GM21367 (cell line): ENCODE data around the gene MGMT.

Experiments
- ATAC-seq: cut with Tn5 transposase; IDR thresholded peaks from one replicate; pipeline ENCODE4 v1.9.1; 2021; ENCODE audit not compliant: unreplicated experiment

Gene MGMT

DNA sequence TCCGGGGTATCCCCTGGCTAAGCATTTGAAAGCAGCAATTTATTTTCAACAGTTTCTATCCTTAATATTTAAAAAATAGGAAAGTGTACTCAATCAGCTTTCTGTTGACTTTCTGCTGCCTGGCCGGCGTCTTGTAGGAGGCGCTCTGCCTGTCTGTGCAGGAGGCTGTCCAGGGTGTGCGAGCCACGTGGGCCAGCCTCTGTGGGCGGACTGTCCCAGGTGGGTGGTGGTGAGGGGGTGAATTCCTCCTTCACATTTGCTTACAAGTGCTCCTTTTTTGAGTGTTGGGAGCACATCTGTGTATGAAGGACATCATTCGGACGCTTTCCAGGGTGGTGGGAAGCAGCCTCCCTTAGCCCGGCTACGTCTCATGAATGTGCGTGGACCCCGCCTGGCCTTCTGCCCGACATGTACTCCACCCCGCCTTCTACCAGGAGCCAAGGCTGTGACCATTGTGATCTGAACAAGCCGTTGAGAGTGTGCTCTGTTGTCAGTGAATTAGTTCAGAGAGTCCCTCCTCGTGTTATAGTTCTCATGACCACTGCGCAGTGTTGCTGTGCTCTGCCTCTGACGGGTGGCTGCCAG lies 114.9 kb downstream of the MGMT start:
- ATAC-seq: no peak

DNA sequence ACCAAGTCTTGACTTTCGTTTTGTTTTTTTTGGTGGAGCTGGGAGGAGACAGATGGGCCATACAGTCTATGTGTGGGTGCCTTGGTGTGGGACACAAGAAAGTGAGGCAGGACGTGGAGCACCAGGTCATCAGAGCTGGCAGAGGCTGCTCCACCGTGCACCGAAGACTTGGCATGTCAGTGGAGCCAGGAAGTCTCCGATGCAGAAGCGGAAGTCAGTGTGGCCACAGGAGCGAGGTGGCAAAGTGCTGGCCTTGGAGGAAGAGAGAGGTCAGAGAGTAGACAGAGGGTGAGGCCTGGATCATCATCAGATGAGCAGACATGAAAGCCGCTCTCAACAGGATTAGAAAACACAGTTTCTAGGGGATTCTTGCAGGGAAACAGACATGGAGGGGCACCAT lies 116.8 kb downstream of the MGMT start:
- no peak for ATAC-seq

DNA sequence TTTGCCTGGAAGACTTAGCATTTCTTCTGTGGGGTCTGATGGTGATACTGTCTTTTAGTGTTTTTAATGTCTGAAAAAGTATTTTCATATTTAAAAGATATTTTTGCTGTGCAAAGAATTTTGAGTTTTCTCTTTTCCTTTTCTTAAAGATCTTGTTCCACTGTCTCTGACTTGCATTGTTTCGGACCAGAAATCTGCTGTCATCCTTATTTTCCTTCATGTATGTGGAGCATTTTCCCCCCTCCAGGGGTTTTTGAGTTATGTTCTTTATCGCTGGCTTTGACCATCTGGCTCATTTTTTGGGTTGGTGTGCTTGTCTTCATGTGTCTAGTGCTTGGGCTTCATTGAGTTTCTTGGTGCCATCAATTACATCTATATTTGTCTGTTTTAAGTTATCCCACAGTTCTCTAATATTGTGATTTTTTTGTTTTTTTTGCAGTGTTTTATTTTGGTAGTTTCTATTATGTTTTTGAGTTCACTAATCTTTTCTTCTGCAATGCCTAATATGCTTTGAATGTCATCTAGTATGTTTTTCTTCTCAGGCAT lies 119.9 kb downstream of the MGMT start:
- no peak for ATAC-seq

DNA sequence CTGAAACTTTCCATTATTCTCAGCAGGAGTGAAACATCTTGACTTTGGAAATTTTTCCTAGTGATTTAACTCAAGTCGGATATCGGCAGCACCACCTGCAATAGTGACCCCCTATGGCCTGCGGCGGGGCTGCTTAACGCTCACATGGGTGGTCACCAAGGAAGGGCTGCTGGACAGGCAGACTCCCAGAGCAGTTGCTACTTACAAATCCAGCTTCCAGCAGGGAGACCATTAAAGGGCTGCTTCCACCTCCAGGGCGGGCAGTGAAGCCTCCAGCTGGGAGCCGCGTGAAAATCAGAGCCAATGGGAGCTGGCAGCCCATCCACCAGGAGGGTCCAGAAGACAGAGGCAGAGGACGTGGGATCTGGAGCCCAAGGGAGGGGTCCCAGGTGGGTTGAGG lies 122.5 kb downstream of the MGMT start:
- ATAC-seq: no peak

DNA sequence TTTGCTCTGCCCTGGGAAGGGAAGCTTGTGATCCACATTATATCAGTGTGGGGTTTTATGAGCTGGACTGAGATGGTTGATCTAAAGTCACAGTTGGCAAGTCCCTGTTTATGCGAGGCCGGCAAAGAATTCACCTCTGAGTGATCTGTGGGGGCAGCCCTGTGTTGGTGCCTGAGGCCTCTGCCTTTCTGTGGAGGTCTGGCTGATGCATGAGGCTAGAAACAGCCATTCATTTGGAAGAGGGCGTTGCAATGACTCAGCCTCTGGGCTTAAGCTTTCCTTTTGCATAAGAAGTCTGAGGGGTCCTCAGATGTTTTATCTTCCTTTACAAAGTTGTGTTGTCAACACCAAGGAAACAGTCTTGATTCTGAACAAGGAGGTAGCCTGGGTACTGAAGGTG lies 126.9 kb downstream of the MGMT start:
- no peak for ATAC-seq

DNA sequence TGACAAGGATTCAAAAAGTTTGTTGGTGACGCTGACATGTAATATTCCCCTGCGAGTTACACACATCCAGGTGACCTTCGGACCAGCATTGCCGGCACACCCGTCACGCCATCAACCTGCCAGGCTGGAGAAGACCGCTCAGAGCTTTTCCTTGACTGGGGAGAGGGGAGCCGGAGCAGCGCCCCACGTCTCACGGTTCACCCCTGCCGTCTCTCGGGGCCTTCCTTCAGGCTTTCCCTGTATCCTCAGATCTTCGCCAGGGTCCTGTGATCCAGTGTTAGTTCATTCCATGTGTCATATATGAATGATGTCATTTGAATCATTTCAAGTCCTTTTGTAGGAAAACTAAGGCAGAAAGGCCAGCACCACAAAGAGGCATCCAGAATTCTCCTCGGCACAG lies 127.8 kb downstream of the MGMT start:
- no peak for ATAC-seq

DNA sequence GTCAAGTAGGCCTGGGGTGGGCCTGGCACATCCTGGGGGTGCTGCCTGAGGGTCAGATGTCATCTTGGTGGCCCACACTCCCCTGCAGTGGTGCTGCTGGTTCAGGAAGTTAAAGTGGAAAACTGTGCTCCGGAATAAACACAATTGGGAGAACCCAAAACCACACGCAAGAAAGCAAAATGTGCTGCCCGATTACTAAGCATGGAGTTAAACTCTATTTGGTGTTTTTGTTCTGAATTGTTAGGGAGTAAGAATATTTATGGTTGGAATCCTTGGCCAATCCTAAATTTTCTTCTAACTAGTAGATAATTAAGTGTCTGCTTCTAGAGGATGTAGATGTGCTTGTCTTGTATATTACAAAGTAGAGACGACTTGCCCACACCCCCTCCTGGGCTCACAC lies 131.4 kb downstream of the MGMT start:
- no peak for ATAC-seq

DNA sequence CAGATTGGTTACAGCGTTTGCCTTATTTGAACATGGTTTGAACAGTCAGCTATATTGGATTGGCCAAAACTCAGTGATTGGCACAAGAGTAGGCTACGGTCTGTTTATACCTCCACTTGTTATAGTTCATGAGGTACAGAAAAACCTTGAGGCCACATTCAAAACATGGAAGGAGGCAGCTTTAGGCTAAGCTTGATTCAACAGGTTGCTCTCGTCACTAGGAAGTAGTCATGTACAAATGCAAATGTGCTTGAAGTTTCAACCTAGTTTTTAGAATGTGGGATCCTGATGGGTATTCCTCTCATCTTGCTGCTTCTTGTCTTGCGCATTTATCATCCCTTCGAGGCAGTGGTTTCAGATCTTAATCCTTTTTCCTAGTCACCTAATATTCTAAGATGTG lies 132.1 kb downstream of the MGMT start:
- ATAC-seq: no peak

DNA sequence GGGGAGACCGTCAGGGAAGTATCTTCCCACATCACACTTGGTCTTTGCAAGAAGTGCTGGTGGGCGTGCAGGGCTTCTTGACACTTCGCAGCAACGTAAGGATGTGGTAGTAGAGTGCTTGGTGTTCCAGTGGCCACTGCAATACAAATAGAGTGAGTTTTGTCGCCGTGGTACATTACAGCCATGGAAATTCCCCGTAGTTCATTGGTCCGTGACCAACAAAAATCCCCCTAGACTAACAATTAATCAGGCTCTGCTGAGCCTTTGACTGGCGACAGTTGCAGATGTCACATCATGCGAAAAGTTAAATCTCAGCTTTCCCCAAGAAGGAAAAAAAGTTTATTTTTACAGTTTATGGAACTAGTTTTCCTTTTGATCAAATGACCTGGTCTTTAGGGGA lies 134.7 kb downstream of the MGMT start:
- ATAC-seq: no peak

DNA sequence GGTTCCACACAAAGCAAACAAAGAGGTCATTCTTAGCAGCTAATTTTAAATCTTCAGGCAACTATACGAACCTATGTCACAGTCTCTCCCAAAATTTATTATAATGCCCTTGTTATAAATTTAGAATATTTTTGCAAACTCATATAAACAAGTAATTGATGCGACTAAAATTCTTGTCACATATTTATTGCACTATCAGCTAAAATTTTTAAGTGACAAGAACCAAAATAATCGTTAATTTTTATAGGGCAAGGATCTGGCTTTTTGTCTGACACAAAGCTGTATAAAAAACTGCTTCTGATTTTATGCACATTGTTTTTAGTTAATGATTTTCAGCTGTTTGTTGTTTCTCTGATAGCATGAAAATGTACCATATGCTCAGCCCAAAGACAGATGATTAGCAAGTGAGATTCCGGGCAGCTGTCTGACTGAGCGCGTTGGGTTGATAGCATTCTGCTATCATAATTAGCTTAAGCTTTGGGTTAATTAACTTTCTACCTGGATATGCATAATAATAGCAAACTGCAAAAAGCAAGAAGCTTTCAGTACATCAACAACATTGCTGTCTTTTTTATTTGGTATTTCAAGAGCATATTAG lies 136.0 kb downstream of the MGMT start:
- ATAC-seq: no peak

DNA sequence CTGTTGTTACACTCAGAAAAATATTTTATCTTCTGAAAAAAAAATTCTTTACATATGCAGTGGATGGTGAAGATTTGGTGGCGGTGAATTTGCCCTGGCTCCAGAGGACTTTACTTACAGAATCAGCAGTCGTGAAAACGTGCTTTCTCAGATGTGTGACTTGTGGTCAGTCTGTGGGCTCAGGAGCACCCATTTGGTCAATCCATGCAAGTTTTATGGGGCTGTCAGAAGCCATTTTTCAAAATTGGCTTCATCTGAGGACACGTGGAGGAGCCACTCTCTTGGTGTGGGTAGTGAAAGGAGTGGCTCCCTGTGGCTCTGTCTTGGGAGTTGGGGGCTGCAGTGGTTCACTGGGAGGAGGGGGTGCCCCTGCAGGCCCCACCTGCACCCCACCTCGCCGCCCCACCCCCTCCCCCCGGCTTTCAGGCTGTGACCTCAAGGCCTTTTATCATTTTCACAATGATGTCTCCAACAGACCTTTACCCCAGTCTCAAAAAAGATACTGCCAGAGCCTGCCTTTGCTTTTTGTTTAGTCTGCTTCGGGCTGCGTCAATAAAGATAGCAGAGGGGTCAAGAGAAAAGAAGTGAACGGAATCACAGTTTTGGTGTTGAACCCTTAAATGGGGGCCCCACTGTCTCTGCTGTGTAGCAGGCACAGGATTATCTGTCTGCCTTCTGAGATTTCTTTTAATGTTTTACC lies 137.4 kb downstream of the MGMT start:
- ATAC-seq: no peak

DNA sequence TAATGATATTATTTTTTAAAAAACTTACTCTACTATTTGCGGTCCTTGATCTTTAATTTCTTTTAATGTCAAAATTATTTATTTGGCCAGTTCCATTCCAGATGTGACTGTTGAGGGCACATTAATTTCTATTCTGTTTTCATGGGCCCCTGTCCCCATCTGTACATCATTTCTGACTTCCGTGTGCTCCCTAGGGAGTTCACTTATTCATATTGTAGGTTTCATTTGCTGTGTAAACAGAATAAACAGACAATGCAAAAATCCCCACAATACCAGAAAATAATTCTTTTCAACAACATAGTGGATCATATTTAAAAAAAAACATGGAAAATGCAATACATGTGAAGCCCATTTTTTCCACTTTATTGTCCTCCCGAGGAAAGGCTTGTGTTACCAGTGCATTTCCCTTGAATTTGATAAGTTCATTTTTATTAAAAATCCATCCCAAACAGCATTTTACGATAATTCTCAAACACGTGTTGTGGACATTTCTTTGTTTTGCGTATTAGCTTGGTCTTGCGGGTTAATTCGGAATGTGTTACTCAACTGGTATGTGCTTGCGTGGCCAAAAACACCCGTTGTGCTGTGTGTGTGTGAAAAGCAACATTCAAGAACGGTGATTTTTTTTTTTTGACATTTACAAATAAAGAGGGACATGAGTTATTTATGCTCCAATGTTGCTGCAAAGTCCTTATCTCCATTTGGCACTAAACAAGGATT lies 138.4 kb downstream of the MGMT start:
- peak; percentile 44 for ATAC-seq

DNA sequence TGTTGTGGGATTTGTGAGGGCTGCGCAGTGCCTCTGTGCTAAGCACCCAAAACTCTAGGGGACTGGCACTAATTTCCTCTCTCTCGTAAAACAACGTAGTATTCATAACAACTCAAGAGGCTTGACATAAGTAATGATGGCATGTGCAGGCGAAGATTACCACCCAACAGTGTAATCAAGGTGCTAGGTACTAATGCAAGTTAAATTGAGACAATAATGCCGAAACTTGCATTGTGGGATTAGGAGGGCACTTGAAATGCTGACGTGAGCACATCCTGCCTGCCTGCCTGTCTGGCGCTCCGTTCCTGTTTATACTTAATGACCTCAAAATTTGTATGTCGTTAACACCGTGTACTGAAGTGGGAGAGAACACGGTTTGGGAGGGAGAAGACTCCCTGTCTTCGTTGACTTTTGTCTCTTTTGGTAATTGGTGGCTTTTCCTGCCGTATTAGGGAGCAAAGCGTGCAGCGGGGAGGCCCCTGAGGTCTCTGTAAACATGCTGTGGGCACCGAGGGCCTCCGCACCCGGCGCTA lies 139.0 kb downstream of the MGMT start:
- peak; percentile 66 for ATAC-seq

DNA sequence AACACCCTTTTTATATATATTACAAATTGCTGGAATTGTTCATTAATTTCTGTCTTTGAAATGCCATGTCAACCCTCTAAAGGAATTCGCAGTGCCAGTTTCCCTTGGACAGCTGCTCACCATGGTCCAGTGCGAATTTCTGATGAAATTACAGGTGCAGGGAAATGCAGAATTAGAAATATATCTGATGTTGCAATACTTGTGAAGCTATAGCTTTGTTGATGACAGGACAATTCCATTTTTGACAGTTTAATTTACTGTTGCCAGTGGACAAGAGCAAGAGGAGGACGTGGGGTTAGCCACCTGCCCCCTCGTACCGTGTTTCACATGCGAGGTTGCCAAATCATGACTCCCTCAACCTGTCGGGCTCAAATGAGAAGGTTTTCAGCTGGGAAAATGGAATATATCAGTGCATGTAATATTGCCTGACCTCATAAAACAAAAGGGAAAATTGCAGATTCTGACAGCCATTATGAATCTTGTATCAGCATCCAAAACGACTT lies 140.6 kb downstream of the MGMT start:
- ATAC-seq: no peak

DNA sequence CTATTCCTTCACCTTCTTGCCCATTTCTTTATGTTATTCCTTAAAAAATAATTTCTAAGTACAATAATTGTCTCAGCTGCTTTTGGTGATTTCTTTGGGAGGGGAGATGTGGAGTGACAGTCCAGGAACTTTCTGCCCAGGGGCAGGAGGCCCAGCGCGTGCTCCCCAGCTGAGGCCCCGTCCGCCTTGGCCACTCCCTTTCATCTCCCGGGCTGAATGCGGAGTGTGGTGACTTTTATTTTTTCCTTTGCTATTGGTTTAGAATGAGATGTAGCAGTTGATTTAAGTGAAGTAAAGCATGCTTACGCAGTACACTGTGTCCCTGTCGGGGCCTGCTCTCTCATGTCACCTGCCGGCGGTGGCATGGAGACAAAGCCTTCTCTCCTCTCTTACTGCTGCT lies 141.6 kb downstream of the MGMT start:
- ATAC-seq: no peak

DNA sequence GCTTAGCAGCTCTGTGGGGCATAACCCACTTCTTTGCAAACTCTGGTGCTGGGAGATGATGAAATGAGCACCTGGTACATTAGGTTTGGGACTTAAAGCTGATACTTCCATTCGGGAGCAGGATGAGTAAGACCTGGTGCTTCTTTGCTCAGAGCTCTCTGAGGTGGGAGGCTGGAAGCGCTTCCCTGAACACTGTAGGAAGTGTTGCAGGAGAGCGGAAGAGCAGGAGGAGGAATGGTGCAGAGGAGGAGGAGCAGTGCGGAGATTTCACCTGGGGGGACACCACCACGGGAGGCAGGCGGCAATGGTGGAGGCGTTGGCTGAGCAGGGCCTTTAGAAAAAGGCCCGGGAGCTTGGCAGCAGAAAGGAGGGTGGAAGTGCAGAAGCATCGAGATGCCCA lies 142.5 kb downstream of the MGMT start:
- no peak for ATAC-seq

DNA sequence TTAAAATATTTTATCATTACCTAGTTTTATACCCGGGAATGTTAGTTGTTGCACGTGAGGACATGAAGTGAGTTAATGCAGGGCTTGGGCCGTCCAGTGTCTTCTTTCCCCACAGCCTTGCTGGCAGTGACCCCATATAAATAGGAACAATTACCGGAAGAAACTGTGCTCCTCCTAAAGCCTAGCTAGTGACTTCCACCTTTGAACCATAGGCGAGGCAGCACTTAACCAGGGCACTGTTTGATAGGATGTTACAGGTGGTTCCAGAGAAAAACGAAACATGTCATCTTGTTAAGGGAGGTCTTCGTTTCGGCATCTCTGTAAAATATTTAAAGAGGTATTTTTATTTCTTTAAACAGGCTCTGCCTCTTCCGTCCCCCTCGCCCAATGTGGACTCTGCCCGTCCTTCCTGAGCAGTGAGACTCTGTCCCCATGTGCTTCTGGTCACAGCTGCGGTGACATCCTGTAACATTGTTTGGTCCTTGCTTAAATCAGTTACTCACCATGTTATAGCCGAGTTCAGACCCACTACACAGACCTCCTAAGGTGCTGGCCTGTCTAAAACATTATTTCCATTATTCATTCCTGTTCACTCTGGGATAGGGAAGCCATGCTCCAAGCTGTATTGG lies 145.6 kb downstream of the MGMT start:
- ATAC-seq: no peak

DNA sequence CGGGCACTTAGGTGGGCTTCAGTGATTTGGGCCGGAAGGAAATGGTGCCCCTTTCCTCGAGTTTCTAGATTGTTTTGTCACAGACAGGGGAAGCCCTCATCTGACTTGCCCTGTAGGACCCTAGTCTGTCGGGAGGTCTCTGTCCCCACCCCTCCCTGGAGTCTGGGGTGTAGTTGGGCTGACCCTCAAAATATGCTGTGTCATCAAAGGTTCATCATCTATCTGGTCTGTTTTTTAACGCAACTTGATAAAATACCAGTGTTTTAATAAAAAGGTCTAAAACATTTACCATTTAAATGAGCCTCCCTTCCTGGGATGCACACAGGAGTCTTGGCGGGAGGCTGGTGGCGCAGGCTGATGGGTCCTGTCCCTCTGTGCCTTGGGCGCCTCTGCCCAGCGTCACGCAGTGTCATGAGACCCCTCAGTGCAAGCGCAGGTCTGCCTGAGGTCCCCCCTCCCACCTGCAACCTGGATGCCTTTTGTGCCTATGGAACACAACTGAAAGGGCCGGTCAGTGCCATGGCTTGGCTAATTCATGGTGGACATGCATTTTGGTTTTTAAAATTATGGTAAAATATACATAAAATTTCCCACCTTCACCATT lies 146.4 kb downstream of the MGMT start:
- ATAC-seq: no peak

DNA sequence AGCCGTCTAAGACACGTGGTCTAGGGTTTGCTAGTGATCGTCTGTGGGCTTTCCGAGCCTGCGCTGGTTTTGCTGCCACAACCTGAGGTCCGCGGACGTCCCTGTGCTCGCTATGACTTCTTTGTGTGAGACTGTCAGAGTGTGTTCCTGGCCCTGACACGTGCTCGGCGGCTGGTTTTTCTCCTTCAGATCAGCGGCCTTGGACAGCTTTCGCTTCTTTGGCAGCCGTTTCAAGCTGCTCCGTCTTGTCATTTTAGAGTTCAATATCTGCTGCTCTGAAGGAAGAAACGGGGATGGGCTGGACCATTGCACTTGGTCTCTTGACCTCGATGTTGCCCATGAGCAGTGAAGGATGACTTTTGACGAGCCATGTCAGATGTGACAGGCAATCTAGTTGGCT lies 147.3 kb downstream of the MGMT start:
- ATAC-seq: no peak

DNA sequence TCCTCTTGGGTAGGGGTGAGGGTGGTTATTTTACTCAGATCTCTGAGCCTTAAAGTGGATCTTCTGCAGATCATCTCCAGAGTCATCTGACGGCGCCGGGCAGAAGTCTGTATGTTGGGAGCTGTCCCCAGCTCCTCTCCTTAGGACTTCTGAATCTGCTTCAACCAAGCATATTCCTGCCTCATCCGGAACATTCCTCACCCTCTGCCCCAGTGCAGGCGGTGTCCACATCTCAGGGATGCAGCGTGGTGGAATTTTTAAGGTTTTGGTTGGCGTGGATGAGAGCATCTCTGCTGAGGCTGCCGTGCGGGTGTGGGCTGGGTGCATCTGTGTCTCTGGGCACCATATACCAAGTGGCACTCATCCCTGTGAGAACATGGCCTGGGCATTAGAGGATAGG lies 148.3 kb downstream of the MGMT start:
- no peak for ATAC-seq
